Measurements from ENCODE around the gene RFPL1.

Gene RFPL1

GRCh38 chr22:29435236-29436136 lies 2.9 kb upstream of the RFPL1 start:
- no peaks in the 10 kb centered on the region for H3K9me3 ChIP-seq (ENCODE audit: severe bottlenecking)
- DNase-seq: no peak
- no peaks in the 10 kb centered on the region for H3K27me3 ChIP-seq (ENCODE audit: insufficient read depth, low read depth, severe bottlenecking)
- no peak overlapping the region for H3K4me3 ChIP-seq (ENCODE audit: low read depth, low read length)
- H3K36me3 ChIP-seq: no peaks in the 10 kb centered on the region
- TF ChIP-seq CTCF (IDR thresholded peaks at IDR 0.05; ENCODE audit: low read depth, low read length): no peak
- H3K27ac ChIP-seq: no peak overlapping the region

DNA sequence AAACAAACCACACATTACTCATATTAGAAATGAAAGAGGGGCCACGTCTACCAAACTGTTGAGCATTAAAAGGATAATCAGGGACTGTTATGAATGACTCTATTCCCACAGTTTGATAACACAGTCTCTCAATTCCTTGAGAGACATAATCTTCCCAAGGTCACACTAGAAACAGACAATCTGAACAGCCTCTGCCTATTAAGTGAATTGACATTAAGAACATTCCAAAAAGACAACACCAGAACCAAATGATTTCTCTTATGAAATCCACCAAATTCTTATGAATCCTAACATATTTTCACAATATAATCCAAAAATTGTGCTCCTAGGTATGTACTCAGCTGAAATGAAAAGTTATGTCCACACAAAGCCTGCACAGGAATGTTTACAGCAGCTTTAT lies 4.6 kb downstream of the RFPL1 start:
- H3K27me3 ChIP-seq (ENCODE audit: insufficient read depth, low read depth, severe bottlenecking): no peaks in the 10 kb centered on the region
- H3K9me3 ChIP-seq (ENCODE audit: severe bottlenecking): no peaks in the 10 kb centered on the region
- TF ChIP-seq CTCF (IDR thresholded peaks at IDR 0.05; ENCODE audit: low read depth, low read length): no peak
- DNase-seq: no peak
- H3K4me3 ChIP-seq (ENCODE audit: low read depth, low read length): no peak overlapping the region
- no peaks in the 10 kb centered on the region for H3K36me3 ChIP-seq
- no peak overlapping the region for H3K27ac ChIP-seq

- H3K4me3 ChIP-seq (ENCODE audit: low read depth, low read length): no peak overlapping the region
- H3K36me3 ChIP-seq: no peaks in the 10 kb centered on the region
- no peaks in the 10 kb centered on the region for H3K27me3 ChIP-seq (ENCODE audit: insufficient read depth, low read depth, severe bottlenecking)
- no peak overlapping the region for H3K27ac ChIP-seq
- no peaks in the 10 kb centered on the region for H3K9me3 ChIP-seq (ENCODE audit: severe bottlenecking)
- DNase-seq: no peak
- no peak for TF ChIP-seq CTCF (IDR thresholded peaks at IDR 0.05; ENCODE audit: low read depth, low read length)
Observed at GRCh38 chr22:29443452-29443851, 5.1 kb downstream of the RFPL1 start.

GRCh38 chr22:29443861-29444792 lies 5.7 kb downstream of the RFPL1 start:
- H3K27ac ChIP-seq: no peak overlapping the region
- H3K27me3 ChIP-seq (ENCODE audit: insufficient read depth, low read depth, severe bottlenecking): no peaks in the 10 kb centered on the region
- DNase-seq: no peak
- H3K9me3 ChIP-seq (ENCODE audit: severe bottlenecking): no peaks in the 10 kb centered on the region
- H3K36me3 ChIP-seq: no peaks in the 10 kb centered on the region
- TF ChIP-seq CTCF (IDR thresholded peaks at IDR 0.05; ENCODE audit: low read depth, low read length): no peak
- no peak overlapping the region for H3K4me3 ChIP-seq (ENCODE audit: low read depth, low read length)

- no peak overlapping the region for H3K27ac ChIP-seq
- H3K36me3 ChIP-seq: no peaks in the 10 kb centered on the region
- H3K9me3 ChIP-seq (ENCODE audit: severe bottlenecking): no peaks in the 10 kb centered on the region
- no peak for DNase-seq
- no peaks in the 10 kb centered on the region for H3K27me3 ChIP-seq (ENCODE audit: insufficient read depth, low read depth, severe bottlenecking)
- TF ChIP-seq CTCF (IDR thresholded peaks at IDR 0.05; ENCODE audit: low read depth, low read length): no peak
- no peak overlapping the region for H3K4me3 ChIP-seq (ENCODE audit: low read depth, low read length)
Observed at GRCh38 chr22:29445508-29445907, 7.1 kb downstream of the RFPL1 start.

Measured in WERI-Rb-1 (cell line).